GM12873 (cell line): ENCODE measurements around the gene CARMIL1.
A peak's percentile ranks its signal among the peaks of the same experiment; 100 is the strongest.

Experiments
- CTCF ChIP-seq: IDR thresholded peaks from 2 replicates; pipeline ENCODE4 v1.5.1; 2012; ENCODE audit warnings: low read depth, mild to moderate bottlenecking, moderate library complexity, low read length, control low read depth; ENCODE audit not compliant: insufficient read depth; ENCODE audit errors: missing control alignments

Gene CARMIL1

GRCh38 chr6:25278914-25279747 lies at the start of gene CARMIL1:
Gene CARMIL1, plus strand, starts transcription at chr6:25279374. Its CDS starts 422 bp downstream, at chr6:25279796.
- TF ChIP-seq CTCF: peak; percentile 64

- no peak for TF ChIP-seq CTCF
Measured at GRCh38 chr6:25229671-25230321, 49.4 kb upstream of the CARMIL1 start.

- TF ChIP-seq CTCF: no peak
Measured at GRCh38 chr6:25232479-25232878, 46.7 kb upstream of the CARMIL1 start.

DNA sequence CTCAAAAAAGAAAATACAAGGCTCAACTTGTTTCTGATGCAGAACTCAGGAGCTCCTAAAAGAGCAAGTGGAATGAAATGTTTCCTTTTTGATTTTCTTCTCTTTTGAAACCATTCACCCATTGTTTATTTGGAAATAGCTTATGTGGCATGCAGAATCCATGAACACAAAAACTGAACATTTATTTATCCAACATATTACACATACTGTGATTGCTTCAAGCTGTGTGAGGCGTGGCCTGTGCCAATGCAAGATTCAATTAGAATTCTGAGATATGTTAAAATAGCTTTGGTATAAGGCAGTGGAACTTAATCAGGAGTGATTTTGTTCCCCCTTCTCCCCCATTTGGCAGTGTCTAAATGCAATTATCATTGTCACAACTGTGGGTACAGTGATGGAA lies 45.9 kb upstream of the CARMIL1 start:
- TF ChIP-seq CTCF: no peak

- no peak for TF ChIP-seq CTCF
Measured at GRCh38 chr6:25237579-25237978, 41.6 kb upstream of the CARMIL1 start.

GRCh38 chr6:25239059-25239458 lies 40.1 kb upstream of the CARMIL1 start:
- no peak for TF ChIP-seq CTCF

GRCh38 chr6:25239498-25239897 lies 39.7 kb upstream of the CARMIL1 start:
- no peak for TF ChIP-seq CTCF
